Astrocyte of the cerebellum (primary cell): ENCODE results near the gene SURF1.

ENCODE experiments used
- DNase-seq: peaks from one replicate; pipeline ENCODE4 v3.0.0-alpha.2; 2011; ENCODE audit warnings: low read depth
- H3K4me3 ChIP-seq: 2 replicates; pipeline ENCODE4 v1.5.1; 2011; ENCODE audit warnings: mild to moderate bottlenecking, low read depth, low read length, moderate library complexity
- in situ Hi-C: cut with HindIII; loops from 2 replicates; pipeline ENCODE4 v1.10.0; 2017; ENCODE audit warnings: low sequenced_read_pairs
- TF ChIP-seq, protein P1 (sequence below): IDR thresholded peaks from 2 replicates; pipeline ENCODE4 v1.5.1; 2012; ENCODE audit warnings: low read length, low read depth, moderate library complexity, mild to moderate bottlenecking; ENCODE audit errors: missing control alignments

Gene SURF1

DNA sequence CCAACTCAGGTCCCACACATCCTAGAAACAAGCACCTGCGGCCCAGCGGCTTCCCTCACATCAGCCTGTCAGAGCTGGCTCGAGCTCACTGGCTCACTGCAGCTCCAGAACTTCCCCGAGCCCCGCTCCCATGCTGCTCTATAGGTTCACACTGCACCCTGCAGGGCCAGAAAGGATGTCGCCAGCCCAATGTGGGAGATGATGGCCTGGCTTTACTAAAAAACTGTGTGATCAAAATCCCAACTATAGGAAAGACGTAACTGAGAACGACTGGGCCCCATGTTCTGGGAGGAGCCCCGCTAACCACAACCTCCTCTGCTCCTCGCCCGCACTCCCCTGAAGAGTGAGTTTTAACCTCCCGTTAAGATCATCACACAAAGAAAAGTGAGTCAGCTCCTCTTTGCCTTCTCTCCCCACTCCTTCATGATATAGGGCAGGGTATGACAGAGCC, 15.0 kb upstream of the SURF1 start:
- in situ Hi-C loops, result loop anchor here (5.0 kb wide), 1 partner anchor 46 kb away; the partner anchor contains the start of gene REXO4
- H3K4me3 ChIP-seq, result no peak overlapping the region
- DNase-seq, result no peak
- TF ChIP-seq, protein P1, sequence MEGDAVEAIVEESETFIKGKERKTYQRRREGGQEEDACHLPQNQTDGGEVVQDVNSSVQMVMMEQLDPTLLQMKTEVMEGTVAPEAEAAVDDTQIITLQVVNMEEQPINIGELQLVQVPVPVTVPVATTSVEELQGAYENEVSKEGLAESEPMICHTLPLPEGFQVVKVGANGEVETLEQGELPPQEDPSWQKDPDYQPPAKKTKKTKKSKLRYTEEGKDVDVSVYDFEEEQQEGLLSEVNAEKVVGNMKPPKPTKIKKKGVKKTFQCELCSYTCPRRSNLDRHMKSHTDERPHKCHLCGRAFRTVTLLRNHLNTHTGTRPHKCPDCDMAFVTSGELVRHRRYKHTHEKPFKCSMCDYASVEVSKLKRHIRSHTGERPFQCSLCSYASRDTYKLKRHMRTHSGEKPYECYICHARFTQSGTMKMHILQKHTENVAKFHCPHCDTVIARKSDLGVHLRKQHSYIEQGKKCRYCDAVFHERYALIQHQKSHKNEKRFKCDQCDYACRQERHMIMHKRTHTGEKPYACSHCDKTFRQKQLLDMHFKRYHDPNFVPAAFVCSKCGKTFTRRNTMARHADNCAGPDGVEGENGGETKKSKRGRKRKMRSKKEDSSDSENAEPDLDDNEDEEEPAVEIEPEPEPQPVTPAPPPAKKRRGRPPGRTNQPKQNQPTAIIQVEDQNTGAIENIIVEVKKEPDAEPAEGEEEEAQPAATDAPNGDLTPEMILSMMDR, result no peak

DNA sequence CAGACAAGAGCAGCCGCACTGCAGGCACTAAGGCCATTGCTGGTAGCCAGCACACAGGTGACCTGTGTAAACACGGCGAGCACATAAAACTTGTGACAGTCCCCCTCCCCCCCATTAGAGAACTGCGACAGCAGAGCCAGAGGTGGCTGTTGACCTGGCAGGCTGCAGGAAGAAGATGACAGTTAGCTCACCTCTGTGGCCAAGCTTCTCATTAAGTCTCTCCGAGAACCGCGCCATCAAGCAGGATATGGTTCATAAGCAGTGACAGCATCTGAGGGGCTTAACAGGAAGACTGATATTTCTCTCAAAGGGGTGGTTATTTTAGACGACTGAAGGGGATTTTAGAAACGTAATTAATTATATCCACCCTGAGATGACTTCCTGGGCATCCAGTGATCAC, 14.4 kb upstream of the SURF1 start:
- TF ChIP-seq, protein P1, result no peak
- H3K4me3 ChIP-seq, result no peak overlapping the region
- in situ Hi-C loops, result loop anchor here (5.0 kb wide), 1 partner anchor 47 kb away; the partner anchor contains the start of gene REXO4
- DNase-seq, result no peak

DNA sequence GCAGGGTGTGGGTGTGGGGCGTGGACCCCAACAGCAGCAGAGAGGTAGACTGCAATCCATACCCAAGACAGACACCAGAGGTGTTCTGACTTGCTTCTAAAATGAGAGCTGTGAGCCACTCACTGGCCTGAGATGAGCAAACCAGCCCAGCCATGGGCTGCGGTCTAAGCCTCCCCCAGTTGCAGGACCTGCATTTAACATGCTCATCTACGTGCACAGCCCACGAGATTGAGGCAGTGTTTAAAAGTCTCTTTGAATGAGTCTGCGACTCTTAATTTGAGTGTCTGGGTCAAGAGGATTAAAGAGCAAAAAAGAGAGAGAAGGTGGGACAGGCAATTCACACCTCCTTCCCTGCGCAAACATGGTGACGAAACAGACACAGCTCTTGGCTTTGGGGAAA, 13.6 kb upstream of the SURF1 start:
- no peak for DNase-seq
- TF ChIP-seq, protein P1, result no peak
- H3K4me3 ChIP-seq, result no peak overlapping the region
- in situ Hi-C loops, result loop anchor here (5.0 kb wide), 1 partner anchor 47 kb away; the partner anchor contains the start of gene REXO4

DNA sequence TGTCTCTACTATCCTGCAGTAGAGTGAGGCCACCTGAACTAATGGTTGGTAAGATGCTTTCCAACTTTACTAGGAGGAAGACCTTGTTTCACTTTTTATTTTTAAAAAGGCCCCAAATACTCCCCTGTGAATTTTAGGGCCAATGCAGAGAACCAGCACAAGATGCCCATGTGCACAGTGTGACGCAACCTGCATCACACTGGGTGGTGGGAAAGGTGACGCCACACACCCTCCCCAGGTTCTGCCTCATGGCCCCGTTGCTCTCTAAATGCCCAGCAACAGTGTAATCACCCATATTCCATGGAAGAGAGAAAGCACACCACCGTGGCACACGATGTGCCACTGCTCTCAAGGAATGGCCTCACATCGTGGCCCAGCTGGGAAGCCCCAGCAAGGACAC, 13.1 kb upstream of the SURF1 start:
- TF ChIP-seq, protein P1, result no peak

DNA sequence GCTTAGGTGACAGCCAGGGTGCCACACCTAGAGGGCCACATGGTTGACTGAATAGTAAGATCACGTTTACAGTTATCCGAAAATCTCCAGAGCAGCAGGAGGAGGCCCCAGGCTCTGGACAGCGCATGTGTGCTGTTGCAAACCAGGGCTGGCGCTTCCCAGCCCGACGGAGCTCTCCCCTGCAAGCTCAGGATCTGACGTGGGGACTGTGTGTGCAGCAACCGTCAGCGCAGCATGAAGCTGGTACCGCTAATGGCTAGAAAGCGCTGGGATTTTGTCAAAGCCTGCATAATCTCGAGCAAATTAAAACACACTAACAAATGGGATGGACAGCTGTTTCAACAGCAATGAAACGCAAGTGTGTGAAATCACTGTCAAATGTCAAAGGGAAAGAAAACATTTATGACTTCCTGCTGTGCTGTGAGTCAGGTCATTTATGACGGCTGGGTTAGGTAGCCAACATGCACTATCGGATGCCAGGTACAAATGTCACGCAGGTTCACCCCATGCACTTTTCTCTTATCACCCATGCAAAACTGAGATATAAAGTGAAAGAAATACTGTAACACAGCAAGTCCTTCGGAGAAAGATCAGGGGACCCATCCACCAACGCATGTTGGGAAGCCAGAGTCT, 12.1 kb upstream of the SURF1 start:
- no peak for DNase-seq
- TF ChIP-seq, protein P1, result no peak
- in situ Hi-C loops, result no loop called here
- no peak overlapping the region for H3K4me3 ChIP-seq

More for the DNA sequence above, 13.1 kb upstream of the SURF1 start:
- H3K4me3 ChIP-seq, result no peak overlapping the region
- in situ Hi-C loops, result no loop called here
- DNase-seq, result no peak

DNA sequence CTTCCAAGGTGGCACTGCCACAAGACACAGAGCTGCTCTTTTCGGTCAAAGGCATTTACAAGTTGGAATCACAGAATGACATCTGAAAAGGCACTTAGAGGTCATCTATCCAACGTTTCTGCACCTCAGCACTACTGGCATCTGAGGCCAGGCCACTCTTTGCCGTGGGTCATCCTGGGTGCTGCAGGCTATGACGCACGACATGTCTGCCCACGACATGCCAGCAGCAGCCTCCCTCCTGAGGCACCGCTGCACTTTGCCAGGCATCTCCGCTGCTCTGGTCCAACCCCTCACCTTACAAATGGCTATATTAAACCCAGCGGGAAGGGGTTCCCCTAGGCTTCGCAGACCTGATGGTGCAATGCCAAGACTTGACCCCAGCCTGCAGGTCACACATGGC, 11.5 kb upstream of the SURF1 start:
- TF ChIP-seq, protein P1, result no peak
- in situ Hi-C loops, result no loop called here
- DNase-seq, result no peak
- no peak overlapping the region for H3K4me3 ChIP-seq

DNA sequence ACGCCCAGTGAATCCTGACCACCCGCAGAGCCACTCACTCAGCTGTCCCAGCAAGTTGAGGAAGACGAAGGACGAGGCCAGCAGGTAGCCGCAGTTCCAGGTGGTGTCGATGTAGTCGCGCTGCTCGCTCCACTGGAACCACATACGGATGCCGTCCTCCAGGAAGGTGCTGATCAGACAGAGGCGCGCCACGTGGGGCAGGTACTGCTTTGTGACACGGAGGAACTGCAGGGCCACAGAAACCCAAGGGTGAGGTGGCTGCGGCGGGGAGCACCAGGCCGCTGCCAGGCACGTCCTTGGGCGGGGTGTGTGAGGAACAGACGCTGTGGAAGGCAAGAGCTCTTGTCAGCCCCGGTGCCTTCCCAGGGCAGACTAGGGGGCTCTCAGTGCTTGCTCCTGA, 10.9 kb upstream of the SURF1 start:
- TF ChIP-seq, protein P1, result no peak
- no peak overlapping the region for H3K4me3 ChIP-seq
- DNase-seq, result no peak
- in situ Hi-C loops, result no loop called here
